PC-3 (cell line): ENCODE measurements around the gene ATL2. TPM values are rescaled to one million over a fixed set of nuclear protein-coding genes. Genes with fewer than 3 reads are reported as not detected.

ENCODE experiments used
- ATAC-seq: fragments of 200-7000 bp; cut with Tn5 transposase; 2 replicates; pipeline ENCODE4 v1.9.1; 2020; ENCODE audit warnings: mild to moderate bottlenecking, moderate library complexity
- BruUV-seq: library from RNA; stranded (reverse); fragments of 400-500 nt; replicated peaks from 2 replicates; lab custom pipeline; 2021; lab: Mats Ljungman, UMichigan
- CTCF ChIA-PET: fragments of 300-600 bp; sonication (Branson Sonifier 250); formaldehyde crosslinking; loops from one replicate; lab custom pipeline; 2022; ENCODE audit warnings: antibody characterized with exemption; lab: Charles Lee
- POLR2A ChIA-PET: fragments of 300-600 bp; sonication (Branson Sonifier 250); formaldehyde crosslinking; loops from one replicate; lab custom pipeline; 2022; ENCODE audit warnings: antibody characterized with exemption; ENCODE audit not compliant: unreplicated experiment; lab: Charles Lee
- DNase-seq: peaks from one replicate; pipeline ENCODE4 v3.0.0-alpha.2; 2015
- H2AFZ ChIP-seq: fragments of 300-600 bp; sonication (generic); 2 replicates; pipeline ENCODE4 v1.6.0; 2016; ENCODE audit warnings: antibody characterized with exemption, low read length
- H3F3A ChIP-seq: fragments of 300-600 bp; sonication (generic); one replicate; pipeline ENCODE4 v1.6.0; 2017; ENCODE audit warnings: antibody characterized with exemption, low read length, control low read depth, mild to moderate bottlenecking; ENCODE audit not compliant: unreplicated experiment
- H3K27ac ChIP-seq: fragments of 300-600 bp; sonication (generic); 2 replicates; pipeline ENCODE4 v1.5.1; 2016; ENCODE audit warnings: mild to moderate bottlenecking, low read length
- H3K27me3 ChIP-seq: fragments of 300-600 bp; sonication (generic); 2 replicates; pipeline ENCODE4 v1.6.1; 2016; ENCODE audit warnings: low read length, mixed read lengths
- H3K36me3 ChIP-seq: fragments of 300-600 bp; sonication (generic); 2 replicates; pipeline ENCODE4 v1.6.1; 2016; ENCODE audit warnings: low read depth, mixed run types, low read length, mixed read lengths
- H3K4me1 ChIP-seq: fragments of 300-600 bp; sonication (generic); 2 replicates; pipeline ENCODE4 v1.5.1; 2016; ENCODE audit warnings: low read length; ENCODE audit not compliant: insufficient read depth
- H3K4me2 ChIP-seq: fragments of 300-600 bp; sonication (generic); 2 replicates; pipeline ENCODE4 v1.6.0; 2016; ENCODE audit warnings: low read length
- H3K4me3 ChIP-seq: fragments of 300-600 bp; sonication (generic); 2 replicates; pipeline ENCODE4 v1.5.1; 2016; ENCODE audit warnings: mild to moderate bottlenecking, low read length, mixed read lengths
- H3K79me2 ChIP-seq: fragments of 300-600 bp; sonication (generic); 2 replicates; pipeline ENCODE4 v1.6.1; 2017; ENCODE audit warnings: low read length, mixed read lengths
- H3K9ac ChIP-seq: fragments of 300-600 bp; sonication (generic); 2 replicates; pipeline ENCODE4 v1.6.0; 2016; ENCODE audit warnings: mild to moderate bottlenecking, low read length
- H3K9me2 ChIP-seq: fragments of 300-600 bp; sonication (generic); replicated peaks from 2 replicates; pipeline ENCODE4 v1.6.1; 2016; ENCODE audit warnings: mixed run types, low read length, mixed read lengths
- H3K9me3 ChIP-seq: fragments of 300-600 bp; sonication (generic); 2 replicates; pipeline ENCODE4 v1.6.1; 2016; ENCODE audit warnings: low read length, mixed read lengths
- H4K20me1 ChIP-seq: fragments of 300-600 bp; sonication (generic); 2 replicates; pipeline ENCODE4 v1.6.1; 2016; ENCODE audit warnings: low read length, mixed read lengths
- CTCF ChIP-seq: fragments of 300-600 bp; sonication (generic); conservative IDR thresholded peaks from 2 replicates; pipeline ENCODE4 v1.5.1; 2017; ENCODE audit warnings: antibody characterized with exemption, low read depth, mild to moderate bottlenecking, low read length
- EZH2 ChIP-seq: fragments of 300-600 bp; sonication (generic); IDR thresholded peaks from one replicate; pipeline ENCODE4 v1.6.1; 2017; ENCODE audit warnings: antibody characterized with exemption, mild to moderate bottlenecking, low read length; ENCODE audit not compliant: unreplicated experiment
- EZH2phosphoT487 ChIP-seq: fragments of 300-600 bp; sonication (generic); IDR thresholded peaks from 2 replicates; pipeline ENCODE4 v1.6.1; 2018; ENCODE audit warnings: mild to moderate bottlenecking, antibody characterized with exemption, low read length, borderline replicate concordance
- intact Hi-C: fragments of 100-400 bp; cut with micrococcal nuclease; formaldehyde crosslinking; loops from 2 replicates; pipeline ENCODE4 v1.9.0; 2023
- total RNA-seq: library from RNA; depleted of rRNA; stranded (reverse); fragments of >200 nt; gene quantifications from 2 replicates; pipeline ENCODE4 v1.2.3, GENCODE V29; 2014

The ATL2 gene
- total RNA-seq, 1 experiment from 2014 or later, result 89.4 TPM

GRCh38 chr2:38421274-38422056 lies 44.4 kb upstream of the ATL2 start:
- no peaks in the 10 kb centered on the region for H3K36me3 ChIP-seq
- DNase-seq, result no peak
- H2AFZ ChIP-seq, result no peak overlapping the region
- intact Hi-C loops, result no loop called here
- ATAC-seq, result no peak
- no peak overlapping the region for H3K27ac ChIP-seq
- no peaks in the 10 kb centered on the region for H4K20me1 ChIP-seq
- no peak overlapping the region for H3K4me2 ChIP-seq
- TF ChIP-seq CTCF (no peak), EZH2 (no peak), EZH2phosphoT487 (no peak)
- no peaks in the 10 kb centered on the region for H3K9me2 ChIP-seq
- no TSS peak for BruUV-seq
- H3K79me2 ChIP-seq, result no peaks in the 10 kb centered on the region
- no peaks in the 10 kb centered on the region for H3K27me3 ChIP-seq
- no peak overlapping the region for H3K9ac ChIP-seq
- no peaks in the 10 kb centered on the region for H3F3A ChIP-seq
- H3K4me1 ChIP-seq, result peaks cover 2% of the 10 kb centered on the region
- no peaks in the 10 kb centered on the region for H3K9me3 ChIP-seq
- POLR2A ChIA-PET, result no interaction called here
- CTCF ChIA-PET, result no interaction called here
- H3K4me3 ChIP-seq, result no peak overlapping the region

GRCh38 chr2:38419499-38419898 lies 42.4 kb upstream of the ATL2 start:
- Histone ChIP-seq H3K79me2 (no peaks in the 10 kb centered on the region), H3K4me3 (no peak overlapping the region), H3K36me3 (no peaks in the 10 kb centered on the region), H3K9me2 (no peaks in the 10 kb centered on the region), H3K4me1 (no peaks in the 10 kb centered on the region), H4K20me1 (no peaks in the 10 kb centered on the region), H2AFZ (no peak overlapping the region), H3K9ac (no peak overlapping the region), H3K27ac (no peak overlapping the region), H3K27me3 (no peaks in the 10 kb centered on the region), H3K9me3 (no peaks in the 10 kb centered on the region), H3K4me2 (no peak overlapping the region), H3F3A (no peaks in the 10 kb centered on the region)
- intact Hi-C loops, result no loop called here
- ChIA-PET POLR2A (no interaction called here), CTCF (no interaction called here)
- no TSS peak for BruUV-seq
- DNase-seq, result no peak
- no peak for ATAC-seq
- no peak for TF ChIP-seq EZH2phosphoT487
- TF ChIP-seq CTCF, result no peak

GRCh38 chr2:38418735-38419134 lies 41.7 kb upstream of the ATL2 start:
- no peak overlapping the region for H3K27ac ChIP-seq
- no peak overlapping the region for H3K4me3 ChIP-seq
- no peaks in the 10 kb centered on the region for H3K36me3 ChIP-seq
- TF ChIP-seq CTCF (no peak), EZH2phosphoT487 (no peak), EZH2 (no peak)
- no peaks in the 10 kb centered on the region for H3F3A ChIP-seq
- H4K20me1 ChIP-seq, result no peaks in the 10 kb centered on the region
- no peak overlapping the region for H3K4me2 ChIP-seq
- no peaks in the 10 kb centered on the region for H3K9me3 ChIP-seq
- intact Hi-C loops, result no loop called here
- no TSS peak for BruUV-seq
- ATAC-seq (no peak), DNase-seq (no peak)
- H3K79me2 ChIP-seq, result no peaks in the 10 kb centered on the region
- H3K9me2 ChIP-seq, result no peaks in the 10 kb centered on the region
- no peaks in the 10 kb centered on the region for H3K27me3 ChIP-seq
- ChIA-PET CTCF (no interaction called here), POLR2A (no interaction called here)
- no peaks in the 10 kb centered on the region for H3K4me1 ChIP-seq
- H2AFZ ChIP-seq, result no peak overlapping the region
- no peak overlapping the region for H3K9ac ChIP-seq
